CD4-positive, alpha-beta T cell (primary cell): ENCODE measurements around the gene TPRKB. TPM values are rescaled to one million over a fixed set of nuclear protein-coding genes. Genes with fewer than 3 reads are reported as not detected.

Source experiments
- ATAC-seq: fragments of 200-7000 bp; cut with Tn5 transposase; one replicate; pipeline ENCODE4 v1.10.0; 2022; ENCODE audit warnings: mild to moderate bottlenecking; ENCODE audit not compliant: poor library complexity
- CTCF ChIA-PET: fragments of 350-600 bp; sonication (Branson Sonifier 250); formaldehyde crosslinking; loops from one replicate; lab custom pipeline; 2021; ENCODE audit warnings: antibody characterized with exemption, inconsistent platforms; lab: Charles Lee
- POLR2A ChIA-PET: fragments of 350-600 bp; sonication (Branson Sonifier 250); formaldehyde crosslinking; loops from one replicate; lab custom pipeline; 2021; ENCODE audit warnings: antibody characterized with exemption, inconsistent platforms; lab: Charles Lee
- DNase-seq, 14 experiments: peaks; one replicate each; pipeline ENCODE4 v3.0.0-alpha.2; 2013 to 2020; ENCODE audit warnings: mixed read lengths in 2 of 14
- H3K27ac ChIP-seq, 2 donors: one replicate each; pipeline versions ENCODE4 v1.5.1 to v1.7.0; 2013; ENCODE audit warnings: low read length in 2 of 2, low read depth in 1 of 2, mild to moderate bottlenecking in 1 of 2
- H3K27me3 ChIP-seq, 2 experiments: 1 replicate in 1 of 2; 2 replicates in 1 of 2; pipeline versions ENCODE4 v1.6.1 to v1.7.0; 2013; ENCODE audit warnings: low read length in 2 of 2, control low read depth in 1 of 2, mild to moderate bottlenecking in 1 of 2, moderate library complexity in 1 of 2; ENCODE audit not compliant: insufficient read depth in 2 of 2, control insufficient read depth in 1 of 2
- H3K36me3 ChIP-seq: one replicate; pipeline ENCODE4 v1.6.1; 2013; ENCODE audit warnings: low read length, control low read depth; ENCODE audit not compliant: insufficient read depth
- H3K4me1 ChIP-seq: one replicate; pipeline ENCODE4 v1.6.1; 2013; ENCODE audit warnings: low read length, control low read depth; ENCODE audit not compliant: insufficient read depth
- H3K4me3 ChIP-seq: one replicate; pipeline ENCODE4 v1.5.1; 2013; ENCODE audit warnings: mild to moderate bottlenecking, low read length, moderate library complexity
- H3K9me3 ChIP-seq, 2 experiments: 1 replicate in 1 of 2; 2 replicates in 1 of 2; pipeline versions ENCODE4 v1.6.1 to v1.7.0; 2013; ENCODE audit warnings: low read length in 2 of 2, mild to moderate bottlenecking in 2 of 2, control low read depth in 1 of 2, moderate library complexity in 1 of 2; ENCODE audit not compliant: control insufficient read depth in 1 of 2, insufficient read depth in 1 of 2
- H3K27ac Mint-ChIP-seq: one replicate; pipeline ENCODE4 v1.8.0; 2020; ENCODE audit warnings: mixed read lengths
- H3K27me3 Mint-ChIP-seq: one replicate; pipeline ENCODE4 v1.8.0; 2021; ENCODE audit warnings: mixed read lengths
- H3K36me3 Mint-ChIP-seq: one replicate; pipeline ENCODE4 v1.8.0; 2021; ENCODE audit warnings: low read depth, mixed read lengths
- H3K4me1 Mint-ChIP-seq: one replicate; pipeline ENCODE4 v1.8.0; 2021; ENCODE audit warnings: low read depth, mixed read lengths
- H3K4me3 Mint-ChIP-seq: one replicate; pipeline ENCODE4 v1.8.0; 2020; ENCODE audit warnings: mild to moderate bottlenecking, mixed read lengths
- H3K9me3 Mint-ChIP-seq: one replicate; pipeline ENCODE4 v1.8.0; 2020; ENCODE audit warnings: mixed read lengths
- intact Hi-C, 2 experiments: fragments of 100-400 bp; cut with DNase I in 1 of 2; cut with micrococcal nuclease in 1 of 2; formaldehyde crosslinking; loops; one replicate each; pipeline versions ENCODE4 v1.15.1 to v1.9.0; 2023 to 2025; cut with DNase I, micrococcal nuclease
- total RNA-seq, 174 experiments: library from RNA in 2 of 174; stranded (reverse) in 2 of 174; gene quantifications; one replicate each; pipeline ENCODE4 v1.2.3 and lab custom pipeline; 2021 to 2026
- TF ChIP-seq, protein P1 (sequence below): fragments of 200-600 bp; IDR thresholded peaks from one replicate; pipeline ENCODE4 v1.8.0; 2022; ENCODE audit warnings: antibody characterized with exemption, mild to moderate bottlenecking

TPRKB gene
- total RNA-seq, 2 experiments from 2014 or later, result 16.1 to 18.2 TPM

DNA sequence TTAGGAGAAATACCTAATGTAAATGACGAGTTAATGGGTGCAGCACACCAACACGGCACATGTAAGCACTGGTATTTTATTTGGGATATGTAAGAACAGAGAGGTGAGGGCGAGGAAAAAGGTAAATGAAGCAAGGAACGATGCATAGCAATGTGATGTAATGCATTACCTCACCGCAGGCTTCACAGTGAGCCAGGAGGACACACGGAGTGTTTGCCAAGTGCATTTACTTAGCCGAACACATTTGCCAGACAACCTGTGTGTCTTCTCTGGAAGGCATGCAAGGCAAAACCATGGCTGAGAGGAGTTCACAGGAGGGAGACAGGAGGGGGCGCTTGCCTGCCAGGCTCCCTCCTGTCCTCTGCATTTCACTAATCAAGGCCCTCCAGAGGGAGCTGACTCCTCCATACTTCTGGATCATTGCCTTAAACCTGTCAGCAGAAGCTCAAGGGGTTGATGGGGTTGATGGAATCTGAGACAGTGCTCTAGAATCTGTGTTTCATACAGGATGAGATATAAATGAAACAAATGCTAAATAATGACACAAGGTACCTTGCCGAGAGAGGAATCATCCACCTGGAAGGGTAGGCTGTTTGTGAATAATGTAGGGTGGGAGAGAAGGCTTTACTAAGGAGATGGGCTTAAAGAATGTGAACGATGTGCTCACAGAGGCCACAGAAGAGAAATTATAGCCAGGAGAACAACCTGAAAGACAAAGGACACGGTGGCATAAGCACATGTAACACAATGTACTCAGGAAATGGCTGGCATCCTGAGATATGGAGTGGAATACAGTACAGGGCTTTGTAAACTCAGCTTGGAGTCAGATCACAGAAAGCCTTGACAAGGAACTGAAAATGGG is 9.1 kb upstream of the TPRKB start:
- Mint-ChIP-seq H3K9me3 (no peaks in the 10 kb centered on the region), H3K4me3 (no peak overlapping the region), H3K27me3 (no peaks in the 10 kb centered on the region), H3K36me3 (peaks cover 78% of the 10 kb centered on the region), H3K27ac (no peak overlapping the region), H3K4me1 (no peaks in the 10 kb centered on the region)
- ChIA-PET POLR2A (interaction anchor here (1.2 kb wide), 1 partner anchor 9 kb away, joined by 3 read pairs; the partner anchor contains the start of gene TPRKB), CTCF (no interaction called here)
- DNase-seq (no peak), ATAC-seq (no peak)
- Histone ChIP-seq H3K36me3 (peaks cover 46% of the 10 kb centered on the region), H3K4me3 (no peak overlapping the region), H3K4me1 (no peaks in the 10 kb centered on the region), H3K27ac (no peak overlapping the region), H3K9me3 (no peaks in the 10 kb centered on the region), H3K27me3 (no peaks in the 10 kb centered on the region)
- intact Hi-C loops, result no loop called here
- TF ChIP-seq, protein P1, sequence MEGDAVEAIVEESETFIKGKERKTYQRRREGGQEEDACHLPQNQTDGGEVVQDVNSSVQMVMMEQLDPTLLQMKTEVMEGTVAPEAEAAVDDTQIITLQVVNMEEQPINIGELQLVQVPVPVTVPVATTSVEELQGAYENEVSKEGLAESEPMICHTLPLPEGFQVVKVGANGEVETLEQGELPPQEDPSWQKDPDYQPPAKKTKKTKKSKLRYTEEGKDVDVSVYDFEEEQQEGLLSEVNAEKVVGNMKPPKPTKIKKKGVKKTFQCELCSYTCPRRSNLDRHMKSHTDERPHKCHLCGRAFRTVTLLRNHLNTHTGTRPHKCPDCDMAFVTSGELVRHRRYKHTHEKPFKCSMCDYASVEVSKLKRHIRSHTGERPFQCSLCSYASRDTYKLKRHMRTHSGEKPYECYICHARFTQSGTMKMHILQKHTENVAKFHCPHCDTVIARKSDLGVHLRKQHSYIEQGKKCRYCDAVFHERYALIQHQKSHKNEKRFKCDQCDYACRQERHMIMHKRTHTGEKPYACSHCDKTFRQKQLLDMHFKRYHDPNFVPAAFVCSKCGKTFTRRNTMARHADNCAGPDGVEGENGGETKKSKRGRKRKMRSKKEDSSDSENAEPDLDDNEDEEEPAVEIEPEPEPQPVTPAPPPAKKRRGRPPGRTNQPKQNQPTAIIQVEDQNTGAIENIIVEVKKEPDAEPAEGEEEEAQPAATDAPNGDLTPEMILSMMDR, result no peak

DNA sequence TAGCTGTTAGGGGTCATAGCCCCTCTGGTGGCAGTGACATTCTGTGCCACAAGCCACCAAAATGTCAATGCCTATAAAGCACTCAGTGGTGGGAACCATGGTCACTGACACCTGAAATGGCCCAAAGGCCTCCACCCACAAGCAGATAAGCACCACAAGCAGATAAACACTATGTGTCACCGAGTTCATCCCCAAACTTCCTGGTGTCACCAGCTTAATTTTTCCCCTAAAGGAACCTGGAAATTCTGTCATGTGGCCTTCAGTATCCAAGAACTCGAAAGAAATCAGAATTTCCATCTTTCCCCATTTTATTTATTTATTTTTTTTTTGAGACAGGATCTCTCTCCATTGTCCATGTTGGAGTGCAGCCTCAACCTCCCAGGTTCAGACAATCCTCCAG is 3.6 kb upstream of the TPRKB start:
- no peak for ATAC-seq
- Histone ChIP-seq H3K27ac (no peak overlapping the region), H3K4me1 (peaks cover 15% of the 10 kb centered on the region), H3K4me3 (no peak overlapping the region), H3K27me3 (no peaks in the 10 kb centered on the region), H3K9me3 (peaks cover 0 to 3% of the 10 kb centered on the region in 2 experiments), H3K36me3 (peaks cover 21% of the 10 kb centered on the region)
- Mint-ChIP-seq H3K27ac (no peak overlapping the region), H3K9me3 (no peaks in the 10 kb centered on the region), H3K4me1 (peaks cover 20% of the 10 kb centered on the region), H3K27me3 (no peaks in the 10 kb centered on the region), H3K36me3 (peaks cover 49% of the 10 kb centered on the region), H3K4me3 (no peak overlapping the region)
- ChIA-PET CTCF (no interaction called here), POLR2A (no interaction called here)
- intact Hi-C loops, result no loop called here
- DNase-seq, result no peak
- TF ChIP-seq, protein P1, result no peak

- DNase-seq (no peak), ATAC-seq (no peak)
- Mint-ChIP-seq H3K9me3 (no peaks in the 10 kb centered on the region), H3K27ac (no peak overlapping the region), H3K27me3 (no peaks in the 10 kb centered on the region), H3K36me3 (peaks cover 37% of the 10 kb centered on the region), H3K4me3 (peak overlapping the region; percentile 58), H3K4me1 (peaks cover 20% of the 10 kb centered on the region)
- intact Hi-C loops, result loop anchor here (2.0 to 10.0 kb wide), 9 partner anchors 188 to 1906 kb away; partner anchors contain the start of genes ALMS1 (in 1 of the 2), CCT7 (in 1 of the 2), DGUOK (in 1 of the 2) and FBXO41 (in 1 of the 2)
- POLR2A ChIA-PET, result interaction anchor here (2.8 kb wide), 1 partner anchor 719 kb away, joined by 16 read pairs; the partner anchor contains the start of gene WBP1
- H3K4me1 ChIP-seq, result peaks cover 15% of the 10 kb centered on the region
- H3K9me3 ChIP-seq, result peaks cover 0 to 3% of the 10 kb centered on the region in 2 experiments
- H3K36me3 ChIP-seq, result peaks cover 9% of the 10 kb centered on the region
- TF ChIP-seq, protein P1, result no peak
- no peak overlapping the region for H3K4me3 ChIP-seq
- H3K27ac ChIP-seq, result no peak overlapping the region
- H3K27me3 ChIP-seq, result no peaks in the 10 kb centered on the region
- CTCF ChIA-PET, result no interaction called here
Observed at GRCh38 chr2:73739101-73739500, 2.0 kb upstream of the TPRKB start.
